ENCODE results near the gene TFB1M. TPM values are rescaled to one million over a fixed set of nuclear protein-coding genes. Genes with fewer than 3 reads are reported as not detected.
A peak's percentile ranks its signal among the peaks of the same experiment; 100 is the strongest.

The TFB1M gene
- total RNA-seq, 1 donor, result 18.8 TPM

- Histone ChIP-seq H3K27ac (ENCODE audit: low read depth, low read length) (no peak overlapping the region), H3K79me2 (ENCODE audit: insufficient read depth, low read length) (no peaks in the 10 kb centered on the region), H3K4me2 (ENCODE audit: insufficient read depth, low read length) (no peak overlapping the region), H4K20me1 (ENCODE audit: insufficient read depth, low read length) (no peaks in the 10 kb centered on the region), H3K27me3 (ENCODE audit: insufficient read depth, low read length) (no peaks in the 10 kb centered on the region), H3K4me1 (ENCODE audit: insufficient read depth, low read length) (peaks cover under 1% of the 10 kb centered on the region), H3K4me3 (ENCODE audit: insufficient read depth, low read length) (no peak overlapping the region), H3K36me3 (ENCODE audit: insufficient read depth, low read length) (peaks cover 82% of the 10 kb centered on the region), H2AFZ (ENCODE audit: low read length) (no peak overlapping the region), H3K9me3 (ENCODE audit: low read depth, low read length) (no peaks in the 10 kb centered on the region)
- no peak for TF ChIP-seq CTCF (IDR thresholded peaks at IDR 0.05; ENCODE audit: extremely low read depth, low read depth, low read length)
- DNase-seq (ENCODE audit: insufficient read length, low spot score, missing footprints), result no peak
Measured at GRCh38 chr6:155253337-155253736, 60.9 kb downstream of the TFB1M start.

GRCh38 chr6:155252581-155252980 is 61.7 kb downstream of the TFB1M start:
- Histone ChIP-seq H3K36me3 (ENCODE audit: insufficient read depth, low read length) (peaks cover 75% of the 10 kb centered on the region), H3K27ac (ENCODE audit: low read depth, low read length) (no peak overlapping the region), H3K4me2 (ENCODE audit: insufficient read depth, low read length) (no peak overlapping the region), H4K20me1 (ENCODE audit: insufficient read depth, low read length) (no peaks in the 10 kb centered on the region), H3K79me2 (ENCODE audit: insufficient read depth, low read length) (no peaks in the 10 kb centered on the region), H3K4me1 (ENCODE audit: insufficient read depth, low read length) (peaks cover 8% of the 10 kb centered on the region), H3K9me3 (ENCODE audit: low read depth, low read length) (no peaks in the 10 kb centered on the region), H2AFZ (ENCODE audit: low read length) (no peak overlapping the region), H3K27me3 (ENCODE audit: insufficient read depth, low read length) (no peaks in the 10 kb centered on the region), H3K4me3 (ENCODE audit: insufficient read depth, low read length) (no peak overlapping the region)
- TF ChIP-seq CTCF (IDR thresholded peaks at IDR 0.05; ENCODE audit: extremely low read depth, low read depth, low read length), result no peak
- no peak for DNase-seq (ENCODE audit: insufficient read length, low spot score, missing footprints)

DNA sequence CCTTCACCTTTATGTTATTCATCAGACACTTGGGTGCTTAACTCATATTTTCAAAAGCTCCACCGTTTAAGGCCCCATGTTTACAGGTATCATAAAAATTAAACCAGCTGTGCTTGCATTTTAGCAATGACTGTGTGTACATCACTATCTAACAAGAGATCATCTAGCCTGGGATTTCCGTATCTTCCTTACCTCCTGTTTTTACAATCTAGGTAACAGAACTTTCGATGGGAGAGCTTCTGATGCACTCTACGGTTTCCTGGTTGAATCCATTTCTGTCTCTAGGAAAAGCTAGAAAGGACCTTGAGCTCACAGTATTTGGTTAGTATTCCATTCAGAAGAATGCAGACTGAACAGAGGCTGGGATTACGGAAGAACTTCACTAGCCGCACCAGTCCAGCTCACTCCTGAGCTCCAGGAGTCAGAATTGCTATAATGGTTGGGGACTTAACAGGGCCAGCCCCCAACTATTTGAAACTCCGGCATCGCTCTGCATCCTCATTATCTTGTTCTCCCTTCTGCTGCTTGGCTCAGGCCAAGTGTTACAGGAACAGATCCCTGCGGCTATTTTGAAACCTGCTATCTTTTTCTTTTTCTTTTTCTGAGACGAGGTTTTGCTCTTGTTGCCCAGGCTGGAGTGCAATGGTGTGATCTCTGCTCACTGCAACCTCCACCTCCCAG is 63.4 kb downstream of the TFB1M start:
- peaks cover 68% of the 10 kb centered on the region for H3K36me3 ChIP-seq (ENCODE audit: insufficient read depth, low read length)
- no peaks in the 10 kb centered on the region for H3K27me3 ChIP-seq (ENCODE audit: insufficient read depth, low read length)
- DNase-seq (ENCODE audit: insufficient read length, low spot score, missing footprints), result no peak
- no peak for TF ChIP-seq CTCF (IDR thresholded peaks at IDR 0.05; ENCODE audit: extremely low read depth, low read depth, low read length)
- no peak overlapping the region for H3K27ac ChIP-seq (ENCODE audit: low read depth, low read length)
- H3K9me3 ChIP-seq (ENCODE audit: low read depth, low read length), result no peaks in the 10 kb centered on the region
- peaks cover 17% of the 10 kb centered on the region for H3K4me1 ChIP-seq (ENCODE audit: insufficient read depth, low read length)
- H3K4me2 ChIP-seq (ENCODE audit: insufficient read depth, low read length), result no peak overlapping the region
- H3K4me3 ChIP-seq (ENCODE audit: insufficient read depth, low read length), result no peak overlapping the region
- no peaks in the 10 kb centered on the region for H3K79me2 ChIP-seq (ENCODE audit: insufficient read depth, low read length)
- H4K20me1 ChIP-seq (ENCODE audit: insufficient read depth, low read length), result no peaks in the 10 kb centered on the region
- no peak overlapping the region for H2AFZ ChIP-seq (ENCODE audit: low read length)

GRCh38 chr6:155248008-155249001 is 66.0 kb downstream of the TFB1M start:
- no peaks in the 10 kb centered on the region for H3K9me3 ChIP-seq (ENCODE audit: low read depth, low read length)
- no peaks in the 10 kb centered on the region for H3K27me3 ChIP-seq (ENCODE audit: insufficient read depth, low read length)
- DNase-seq (ENCODE audit: insufficient read length, low spot score, missing footprints), result peak; percentile 92
- no peaks in the 10 kb centered on the region for H3K79me2 ChIP-seq (ENCODE audit: insufficient read depth, low read length)
- H4K20me1 ChIP-seq (ENCODE audit: insufficient read depth, low read length), result no peaks in the 10 kb centered on the region
- no peak overlapping the region for H2AFZ ChIP-seq (ENCODE audit: low read length)
- TF ChIP-seq CTCF (IDR thresholded peaks at IDR 0.05; ENCODE audit: extremely low read depth, low read depth, low read length), result peak; percentile 92
- peaks cover 65% of the 10 kb centered on the region for H3K36me3 ChIP-seq (ENCODE audit: insufficient read depth, low read length)
- H3K4me1 ChIP-seq (ENCODE audit: insufficient read depth, low read length), result peaks cover 17% of the 10 kb centered on the region
- peak overlapping the region; percentile 26 for H3K4me2 ChIP-seq (ENCODE audit: insufficient read depth, low read length)
- H3K4me3 ChIP-seq (ENCODE audit: insufficient read depth, low read length), result peak overlapping the region; percentile 8
- H3K27ac ChIP-seq (ENCODE audit: low read depth, low read length), result peak overlapping the region; percentile 94
